Measurements from ENCODE around the gene PRKAA1.
"Not testable (repeated sequence)": the region's sequence is repeated elsewhere in the genome, so short reads cannot be mapped to it uniquely, and the experiment has no call there.

Gene PRKAA1

GRCh38 chr5:40779561-40779960 is 18.6 kb downstream of the PRKAA1 start:
- DNase-seq, result no peak

GRCh38 chr5:40778133-40778532 is 20.0 kb downstream of the PRKAA1 start:
- no peak for DNase-seq

- no peak for DNase-seq
These were observed 21.6 kb downstream of the PRKAA1 start for GRCh38 chr5:40776658-40776977.

GRCh38 chr5:40775846-40776657 is 22.1 kb downstream of the PRKAA1 start:
- no peak for DNase-seq

- DNase-seq, result no peak
These were observed 22.9 kb downstream of the PRKAA1 start for GRCh38 chr5:40775085-40775845.

- no peak for DNase-seq
These were observed 23.6 kb downstream of the PRKAA1 start for GRCh38 chr5:40774623-40775022.

GRCh38 chr5:40770764-40771163 is 27.4 kb downstream of the PRKAA1 start:
- no peak for DNase-seq

- DNase-seq, result no peak
These were observed 35.5 kb downstream of the PRKAA1 start for GRCh38 chr5:40762705-40763104.

GRCh38 chr5:40757400-40757799 is 40.8 kb downstream of the PRKAA1 start:
- DNase-seq, result no peak

- DNase-seq, result peak; percentile 93
These were observed 42.5 kb downstream of the PRKAA1 start, which contains the start of gene TTC33 for GRCh38 chr5:40755407-40756365. Gene TTC33 (minus strand): TSS chr5:40755961. CDS start chr5:40747018, 8,943 bp downstream.

- peak; percentile 80 for DNase-seq
These were observed 43.1 kb downstream of the PRKAA1 start for GRCh38 chr5:40755093-40755406.

- DNase-seq, result no peak
These were observed 43.6 kb downstream of the PRKAA1 start for GRCh38 chr5:40754381-40755092.

GRCh38 chr5:40746703-40747102 is 51.5 kb downstream of the PRKAA1 start:
- peak; percentile 16 for DNase-seq

GRCh38 chr5:40743771-40744170 is 54.4 kb downstream of the PRKAA1 start:
- DNase-seq, result no peak

GRCh38 chr5:40738502-40738901 is 59.7 kb downstream of the PRKAA1 start:
- DNase-seq, result peak; percentile 14

- peak; percentile 63 for DNase-seq
These were observed 61.9 kb downstream of the PRKAA1 start for GRCh38 chr5:40736103-40736875.

- DNase-seq, result no peak
These were observed 62.6 kb downstream of the PRKAA1 start for GRCh38 chr5:40735609-40736008.

- DNase-seq, result peak; percentile 67
These were observed 63.2 kb downstream of the PRKAA1 start for GRCh38 chr5:40734986-40735385.

GRCh38 chr5:40733879-40734563 is 64.2 kb downstream of the PRKAA1 start:
- no peak for DNase-seq

GRCh38 chr5:40733434-40733833 is 64.7 kb downstream of the PRKAA1 start:
- DNase-seq, result no peak

- DNase-seq, result not testable (repeated sequence)
These were observed 75.7 kb downstream of the PRKAA1 start for GRCh38 chr5:40722497-40722911.
